Muscle layer of colon (tissue), 2 donors: ENCODE measurements around the gene NOP9.

Experiments
- H3K27ac ChIP-seq: one replicate; pipeline ENCODE4 v1.7.0; 2013; ENCODE audit warnings: low read depth, mild to moderate bottlenecking, low read length, moderate library complexity
- H3K27me3 ChIP-seq, 2 donors: one replicate each; pipeline ENCODE4 v1.7.0; 2013; ENCODE audit warnings: low read length in 2 of 2, mild to moderate bottlenecking in 2 of 2; ENCODE audit not compliant: insufficient read depth in 2 of 2, control insufficient read depth in 1 of 2
- H3K36me3 ChIP-seq: one replicate; pipeline ENCODE4 v1.7.0; 2013; ENCODE audit warnings: mild to moderate bottlenecking, low read length; ENCODE audit not compliant: insufficient read depth
- H3K4me1 ChIP-seq: one replicate; pipeline ENCODE4 v1.7.0; 2013; ENCODE audit warnings: mild to moderate bottlenecking, low read length; ENCODE audit not compliant: insufficient read depth
- H3K4me3 ChIP-seq, 2 donors: one replicate each; pipeline ENCODE4 v1.7.0; 2013; ENCODE audit warnings: low read length in 2 of 2, low read depth in 1 of 2, mild to moderate bottlenecking in 1 of 2, moderate library complexity in 1 of 2
- H3K9ac ChIP-seq: one replicate; pipeline ENCODE4 v1.7.0; 2013; ENCODE audit warnings: low read length
- H3K9me3 ChIP-seq: one replicate; pipeline ENCODE4 v1.7.0; 2013; ENCODE audit warnings: mild to moderate bottlenecking, low read length
- donor health status: abdominal sarcoma.
- donor health status: Adenocarcinoma of cecum.

The NOP9 gene

GRCh38 chr14:24299255-24300191 is at the start of gene NOP9, which contains the start of gene DHRS1:
NOP9 (plus strand) TSS chr14:24299850; CDS start chr14:24299955, 105 bp downstream.
DHRS1 (minus strand) TSS chr14:24299780; CDS start chr14:24299106, 674 bp downstream.
- H3K36me3 ChIP-seq, result peaks cover 49% of the 10 kb centered on the region
- H3K9ac ChIP-seq, result peak within 1 kb of the TSS; percentile 92
- H3K9me3 ChIP-seq, result no peaks in the 10 kb centered on the region
- H3K4me3 ChIP-seq, result peak within 1 kb of the TSS; percentile 91 to 97
- H3K27ac ChIP-seq, result peak within 1 kb of the TSS; percentile 97
- H3K4me1 ChIP-seq, result peaks cover 22% of the 10 kb centered on the region
- no peaks in the 10 kb centered on the region for H3K27me3 ChIP-seq

GRCh38 chr14:24250354-24250753 is 49.3 kb upstream of the NOP9 start:
- H3K9ac ChIP-seq, result no peak overlapping the region
- H3K4me1 ChIP-seq, result no peaks in the 10 kb centered on the region
- no peaks in the 10 kb centered on the region for H3K27me3 ChIP-seq
- no peaks in the 10 kb centered on the region for H3K9me3 ChIP-seq
- H3K36me3 ChIP-seq, result no peaks in the 10 kb centered on the region
- no peak overlapping the region for H3K27ac ChIP-seq
- no peak overlapping the region for H3K4me3 ChIP-seq

- Histone ChIP-seq H3K27ac (no peak overlapping the region), H3K4me1 (no peaks in the 10 kb centered on the region), H3K4me3 (no peak overlapping the region), H3K9me3 (no peaks in the 10 kb centered on the region), H3K9ac (no peak overlapping the region), H3K36me3 (no peaks in the 10 kb centered on the region), H3K27me3 (no peaks in the 10 kb centered on the region)
Observed at GRCh38 chr14:24251880-24252288, 47.8 kb upstream of the NOP9 start.

GRCh38 chr14:24252289-24253124 is 47.1 kb upstream of the NOP9 start:
- Histone ChIP-seq H3K9me3 (no peaks in the 10 kb centered on the region), H3K36me3 (no peaks in the 10 kb centered on the region), H3K27ac (no peak overlapping the region), H3K4me3 (no peak overlapping the region), H3K27me3 (no peaks in the 10 kb centered on the region), H3K4me1 (no peaks in the 10 kb centered on the region), H3K9ac (no peak overlapping the region)

- H3K36me3 ChIP-seq, result no peaks in the 10 kb centered on the region
- H3K4me1 ChIP-seq, result no peaks in the 10 kb centered on the region
- H3K27me3 ChIP-seq, result no peaks in the 10 kb centered on the region
- H3K9ac ChIP-seq, result no peak overlapping the region
- no peak overlapping the region for H3K4me3 ChIP-seq
- no peaks in the 10 kb centered on the region for H3K9me3 ChIP-seq
- H3K27ac ChIP-seq, result no peak overlapping the region
Observed at GRCh38 chr14:24253936-24254335, 45.7 kb upstream of the NOP9 start.

GRCh38 chr14:24254630-24255392 is 44.8 kb upstream of the NOP9 start:
- no peak overlapping the region for H3K9ac ChIP-seq
- no peaks in the 10 kb centered on the region for H3K9me3 ChIP-seq
- H3K4me1 ChIP-seq, result no peaks in the 10 kb centered on the region
- H3K27ac ChIP-seq, result no peak overlapping the region
- H3K27me3 ChIP-seq, result no peaks in the 10 kb centered on the region
- no peaks in the 10 kb centered on the region for H3K36me3 ChIP-seq
- no peak overlapping the region for H3K4me3 ChIP-seq

GRCh38 chr14:24255438-24255837 is 44.2 kb upstream of the NOP9 start:
- no peak overlapping the region for H3K4me3 ChIP-seq
- no peak overlapping the region for H3K27ac ChIP-seq
- no peaks in the 10 kb centered on the region for H3K36me3 ChIP-seq
- H3K9me3 ChIP-seq, result no peaks in the 10 kb centered on the region
- H3K27me3 ChIP-seq, result no peaks in the 10 kb centered on the region
- H3K9ac ChIP-seq, result no peak overlapping the region
- H3K4me1 ChIP-seq, result no peaks in the 10 kb centered on the region

- no peaks in the 10 kb centered on the region for H3K36me3 ChIP-seq
- H3K27me3 ChIP-seq, result no peaks in the 10 kb centered on the region
- no peak overlapping the region for H3K27ac ChIP-seq
- no peaks in the 10 kb centered on the region for H3K4me1 ChIP-seq
- H3K9ac ChIP-seq, result no peak overlapping the region
- H3K9me3 ChIP-seq, result no peaks in the 10 kb centered on the region
- H3K4me3 ChIP-seq, result no peak overlapping the region
Observed at GRCh38 chr14:24255931-24256711, 43.5 kb upstream of the NOP9 start.

- Histone ChIP-seq H3K9me3 (no peaks in the 10 kb centered on the region), H3K9ac (no peak overlapping the region), H3K4me3 (no peak overlapping the region), H3K27ac (no peak overlapping the region), H3K4me1 (no peaks in the 10 kb centered on the region), H3K27me3 (no peaks in the 10 kb centered on the region), H3K36me3 (no peaks in the 10 kb centered on the region)
Observed at GRCh38 chr14:24256960-24257359, 42.7 kb upstream of the NOP9 start.

GRCh38 chr14:24258119-24258518 is 41.5 kb upstream of the NOP9 start:
- no peak overlapping the region for H3K4me3 ChIP-seq
- no peak overlapping the region for H3K27ac ChIP-seq
- H3K36me3 ChIP-seq, result no peaks in the 10 kb centered on the region
- H3K9ac ChIP-seq, result no peak overlapping the region
- H3K27me3 ChIP-seq, result no peaks in the 10 kb centered on the region
- H3K4me1 ChIP-seq, result no peaks in the 10 kb centered on the region
- no peaks in the 10 kb centered on the region for H3K9me3 ChIP-seq
